Cardiac fibroblast (primary cell): ENCODE data around the gene CDC37L1.

Experiments
- DNase-seq, 2 donors: peaks; one replicate each; pipeline versions ENCODE4 v3.0.0 to v3.0.0-alpha.2; 2010; ENCODE audit warnings: low read depth in 2 of 2
- H3K4me3 ChIP-seq, 2 donors: replicated peaks in 1 of 2; 1 replicate in 1 of 2; 2 replicates in 1 of 2; pipeline ENCODE4 v1.5.1; 2011; ENCODE audit warnings: low read depth in 2 of 2, low read length in 2 of 2, mild to moderate bottlenecking in 2 of 2, moderate library complexity in 1 of 2
- CTCF ChIP-seq: IDR thresholded peaks from one replicate; pipeline ENCODE4 v1.5.1; 2011; ENCODE audit warnings: low read depth, mild to moderate bottlenecking, low read length, inconsistent platforms

CDC37L1 gene

GRCh38 chr9:4689687-4690104, 10.3 kb downstream of the CDC37L1 start:
- no peak for DNase-seq

GRCh38 chr9:4690144-4690543, 10.8 kb downstream of the CDC37L1 start:
- no peak for DNase-seq
- TF ChIP-seq CTCF = no peak
- no peak overlapping the region for H3K4me3 ChIP-seq

More at GRCh38 chr9:4689687-4690104, 10.3 kb downstream of the CDC37L1 start:
- no peak for TF ChIP-seq CTCF
- H3K4me3 ChIP-seq = no peak overlapping the region

- H3K4me3 ChIP-seq = no peak overlapping the region
- peak; percentile 63 to 81 for DNase-seq
- TF ChIP-seq CTCF = no peak
These were observed 12.4 kb downstream of the CDC37L1 start for GRCh38 chr9:4691795-4692194.

- DNase-seq = peak in 1 of 2 donors; percentile 41
- TF ChIP-seq CTCF = no peak
- H3K4me3 ChIP-seq = no peak overlapping the region
These were observed 20.7 kb downstream of the CDC37L1 start for GRCh38 chr9:4700091-4700490.

GRCh38 chr9:4700932-4701331, 21.6 kb downstream of the CDC37L1 start:
- TF ChIP-seq CTCF = no peak
- H3K4me3 ChIP-seq = no peak overlapping the region
- no peak for DNase-seq

GRCh38 chr9:4701526-4701925, 22.2 kb downstream of the CDC37L1 start:
- no peak for TF ChIP-seq CTCF
- H3K4me3 ChIP-seq = no peak overlapping the region
- DNase-seq = no peak

- no peak for TF ChIP-seq CTCF
- DNase-seq = peak in 1 of 2 donors; percentile 11
These were observed 24.8 kb downstream of the CDC37L1 start for GRCh38 chr9:4704129-4704528.

More at GRCh38 chr9:4704129-4704528, 24.8 kb downstream of the CDC37L1 start:
- H3K4me3 ChIP-seq = no peak overlapping the region
